T-cell (primary cell): ENCODE results near the gene IFIT1B. TPM values are rescaled to one million over a fixed set of nuclear protein-coding genes. Genes with fewer than 3 reads are reported as not detected.
A peak's percentile ranks its signal among the peaks of the same experiment; 100 is the strongest.

ENCODE experiments used
- ATAC-seq, 4 experiments: fragments of 200-7000 bp in 3 of 4; fragments of 150-1000 bp in 1 of 4; cut with Tn5 transposase; replicated peaks in 1 of 4; 1 replicate in 3 of 4; 2 replicates in 1 of 4; pipeline ENCODE4 v1.10.0; 2021; ENCODE audit warnings: moderate library complexity in 3 of 4, mild to moderate bottlenecking in 2 of 4, moderate number of reproducible peaks in 1 of 4
- CTCF ChIA-PET, 2 donors: fragments of 300-600 bp; sonication (Branson Sonifier 250); formaldehyde crosslinking; loops; one replicate each; lab custom pipeline; 2022; ENCODE audit warnings: antibody characterized with exemption in 2 of 2; lab: Charles Lee
- POLR2A ChIA-PET, 2 donors: fragments of 300-600 bp; sonication (Branson Sonifier 250); formaldehyde crosslinking; loops; one replicate each; lab custom pipeline; 2022; ENCODE audit warnings: antibody characterized with exemption in 2 of 2; lab: Charles Lee
- DNase-seq, 35 experiments: peaks; one replicate each; pipeline versions ENCODE4 v3.0.0 to v3.0.0-alpha.2; 2013 to 2023
- H3K27ac ChIP-seq: one replicate; pipeline ENCODE4 v1.5.1; 2013; ENCODE audit warnings: low read length
- H3K27me3 ChIP-seq, 2 experiments: replicated peaks in 1 of 2; 1 replicate in 1 of 2; 2 replicates in 1 of 2; pipeline versions ENCODE4 v1.6.1 to v1.7.0; 2013; ENCODE audit warnings: low read length in 1 of 2, mixed read lengths in 1 of 2; ENCODE audit not compliant: control insufficient read depth in 2 of 2, insufficient read depth in 2 of 2; ENCODE audit errors: extremely low read depth in 1 of 2
- H3K36me3 ChIP-seq, 2 donors: 1 replicate in 1 of 2; 2 replicates in 1 of 2; pipeline versions ENCODE4 v1.6.1 to v1.7.0; 2013; ENCODE audit warnings: low read length in 1 of 2; ENCODE audit not compliant: control insufficient read depth in 2 of 2, insufficient read depth in 1 of 2; ENCODE audit errors: extremely low read depth in 1 of 2
- H3K4me1 ChIP-seq, 2 experiments: 1 replicate in 1 of 2; 2 replicates in 1 of 2; pipeline versions ENCODE4 v1.6.1 to v1.7.0; 2013; ENCODE audit warnings: low read length in 2 of 2, mixed read lengths in 1 of 2; ENCODE audit not compliant: insufficient read depth in 2 of 2, control insufficient read depth in 1 of 2; ENCODE audit errors: extremely low read depth in 1 of 2
- H3K4me3 ChIP-seq, 2 donors: 1 replicate in 1 of 2; 2 replicates in 1 of 2; pipeline versions ENCODE4 v1.5.1 to v1.7.0; 2013; ENCODE audit warnings: mild to moderate bottlenecking in 2 of 2, low read length in 1 of 2, moderate library complexity in 1 of 2; ENCODE audit not compliant: control insufficient read depth in 1 of 2; ENCODE audit errors: extremely low read depth in 1 of 2
- H3K9me3 ChIP-seq: 2 replicates; pipeline ENCODE4 v1.7.0; 2013
- H3K27ac Mint-ChIP-seq, 2 donors: one replicate each; pipeline ENCODE4 v1.8.0; 2020 to 2021; ENCODE audit warnings: mild to moderate bottlenecking in 2 of 2, mixed read lengths in 2 of 2
- H3K27me3 Mint-ChIP-seq, 2 donors: one replicate each; pipeline ENCODE4 v1.8.0; 2021 to 2022; ENCODE audit warnings: mixed read lengths in 2 of 2
- H3K36me3 Mint-ChIP-seq: one replicate; pipeline ENCODE4 v1.8.0; 2021; ENCODE audit warnings: mixed read lengths
- H3K4me1 Mint-ChIP-seq, 3 donors: one replicate each; pipeline ENCODE4 v1.8.0; 2020 to 2022; ENCODE audit warnings: mixed read lengths in 3 of 3, mild to moderate bottlenecking in 1 of 3
- H3K4me3 Mint-ChIP-seq, 3 donors: one replicate each; pipeline ENCODE4 v1.8.0; 2020 to 2022; ENCODE audit warnings: mild to moderate bottlenecking in 3 of 3, mixed read lengths in 3 of 3, moderate library complexity in 3 of 3
- H3K9me3 Mint-ChIP-seq, 3 donors: one replicate each; pipeline ENCODE4 v1.8.0; 2020 to 2022; ENCODE audit warnings: mixed read lengths in 3 of 3
- WGBS: methylation state at CpG from one replicate; pipeline ENCODE4 v1.1.5; 2013; ENCODE audit warnings: missing lambda C conversion rate; ENCODE audit not compliant: insufficient coverage; 5-methylcytosine and 5-hydroxymethylcytosine counted together
- total RNA-seq, 35 experiments: library from RNA in 6 of 35; stranded (reverse) in 6 of 35; fragments of 120-200 nt in 1 of 35; gene quantifications; one replicate each; pipeline versions ENCODE4 v1.2.1 to v1.2.4 and lab custom pipeline; 2013 to 2026

The IFIT1B gene
- total RNA-seq, 5 donors from 2014 or later (not counting 1 experiment from before 2014, with no cell fraction given) = not detected

DNA sequence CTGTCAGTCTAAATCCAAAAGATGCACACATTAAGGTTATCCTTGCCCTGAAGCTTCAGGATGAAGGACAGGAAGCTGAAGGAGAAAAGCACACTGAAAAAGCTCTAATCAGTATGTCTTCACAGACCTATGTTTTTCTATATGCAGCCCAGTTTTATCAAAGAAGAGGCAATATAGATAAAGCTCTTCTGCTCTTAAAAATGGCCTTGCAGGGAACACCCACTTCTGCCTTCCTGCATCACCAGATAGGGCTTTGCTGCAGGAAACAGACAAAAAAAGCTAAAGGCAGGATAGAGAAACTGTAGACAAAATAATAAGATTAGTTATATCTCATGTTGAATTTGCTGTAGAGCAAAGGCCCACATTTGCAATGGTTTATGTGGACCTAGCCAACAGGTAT, 14.9 kb upstream of the IFIT1B start:
- peaks cover 2 to 6% of the 10 kb centered on the region in 2 experiments for H3K4me1 ChIP-seq
- no peaks in the 10 kb centered on the region for H3K27me3 ChIP-seq
- H3K36me3 ChIP-seq = no peaks in the 10 kb centered on the region
- ATAC-seq = no peak
- H3K9me3 Mint-ChIP-seq = no peaks in the 10 kb centered on the region
- peaks cover 0 to 3% of the 10 kb centered on the region in 2 donors for H3K27me3 Mint-ChIP-seq
- H3K4me1 Mint-ChIP-seq = peaks cover 17 to 28% (median 21%) of the 10 kb centered on the region in 3 donors
- ChIA-PET POLR2A (interaction anchor here in 1 of 2 donors (0.6 kb wide), 1 partner anchor 198 kb away, joined by 5 read pairs; no protein-coding TSS in a partner anchor), CTCF (interaction anchor here in 1 of 2 donors (0.6 kb wide), 1 partner anchor 104 kb away, joined by 3 read pairs; no protein-coding TSS in a partner anchor)
- H3K27ac Mint-ChIP-seq = no peak overlapping the region
- H3K4me3 Mint-ChIP-seq = no peak overlapping the region
- H3K4me3 ChIP-seq = no peak overlapping the region
- H3K27ac ChIP-seq = no peak overlapping the region
- no peaks in the 10 kb centered on the region for H3K9me3 ChIP-seq
- no peaks in the 10 kb centered on the region for H3K36me3 Mint-ChIP-seq
- DNase-seq = no peak

DNA sequence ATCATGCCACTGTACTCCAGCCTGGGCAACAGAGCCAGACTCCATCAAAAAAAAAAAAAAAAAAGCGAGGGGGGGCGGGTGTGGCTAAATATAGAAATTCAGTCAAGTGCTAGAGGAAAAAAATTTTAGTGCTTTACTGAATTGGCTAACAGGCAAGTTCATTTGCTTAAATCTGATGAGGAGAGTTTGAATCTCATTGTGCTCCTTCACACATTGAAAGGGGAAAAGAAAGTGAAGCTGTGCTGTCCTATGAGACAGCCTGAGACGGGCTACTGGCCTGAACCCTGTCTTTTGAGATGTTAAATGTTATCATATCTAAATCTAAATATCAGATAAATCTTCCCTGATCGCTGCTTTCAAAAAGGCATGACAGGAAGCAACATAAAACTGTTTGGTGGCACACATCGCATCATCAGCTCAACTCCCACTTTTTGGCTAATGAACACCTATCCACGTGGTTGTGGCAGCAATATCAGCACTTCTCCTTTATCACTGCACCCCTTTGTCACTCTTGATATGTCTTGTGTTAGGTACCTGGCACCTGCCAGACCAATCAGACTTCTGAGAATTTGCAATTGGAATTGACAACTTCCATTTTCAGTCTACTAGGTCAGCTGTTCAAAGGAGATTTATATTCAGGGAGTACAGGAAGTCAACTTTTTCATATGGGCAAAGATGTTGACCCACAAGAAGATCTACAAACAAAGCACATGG, 14.0 kb upstream of the IFIT1B start:
- Mint-ChIP-seq H3K4me3 (no peak overlapping the region), H3K27ac (no peak overlapping the region), H3K4me1 (peaks cover 20 to 32% (median 21%) of the 10 kb centered on the region in 3 donors), H3K9me3 (no peaks in the 10 kb centered on the region), H3K27me3 (peaks cover 0 to 3% of the 10 kb centered on the region in 2 donors), H3K36me3 (no peaks in the 10 kb centered on the region)
- POLR2A ChIA-PET = interaction anchor here (0.6 to 1.3 kb wide), 3 partner anchors 50 to 118 kb away, joined by 3 to 8 read pairs (median 8); partner anchors contain the start of gene IFIT5 (in 1 of the 2)
- Histone ChIP-seq H3K9me3 (no peaks in the 10 kb centered on the region), H3K36me3 (no peaks in the 10 kb centered on the region), H3K4me1 (peaks cover 2 to 6% of the 10 kb centered on the region in 2 experiments), H3K27ac (no peak overlapping the region), H3K4me3 (no peak overlapping the region), H3K27me3 (no peaks in the 10 kb centered on the region)
- no peak for ATAC-seq
- CTCF ChIA-PET = no interaction called here
- 55% methylated on average over 2 of the region's 6 CpGs for WGBS
- no peak for DNase-seq

DNA sequence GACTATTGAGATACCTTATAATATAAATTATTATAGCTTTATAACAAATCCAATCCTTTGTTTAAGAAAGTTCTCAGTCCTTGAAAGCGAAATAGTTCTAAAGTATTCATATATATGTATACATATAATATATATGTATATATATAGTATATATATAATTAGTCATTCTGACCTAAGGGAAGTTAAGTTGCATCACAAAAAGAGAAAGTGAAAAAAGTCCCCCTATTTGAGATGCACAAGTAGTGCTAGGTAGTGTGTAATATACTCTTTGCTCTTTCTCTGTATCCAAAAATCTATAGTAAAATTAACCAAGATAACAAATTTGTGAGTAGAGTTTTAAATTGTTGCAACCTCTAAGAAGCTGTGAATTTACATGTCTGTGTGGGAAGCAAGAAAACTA, 13.3 kb upstream of the IFIT1B start:
- no peaks in the 10 kb centered on the region for H3K9me3 ChIP-seq
- H3K27me3 ChIP-seq = no peaks in the 10 kb centered on the region
- Mint-ChIP-seq H3K36me3 (no peaks in the 10 kb centered on the region), H3K9me3 (no peaks in the 10 kb centered on the region), H3K27ac (peak overlapping the region in 1 of 2 donors; percentile 1), H3K27me3 (peaks cover 0 to 3% of the 10 kb centered on the region in 2 donors), H3K4me1 (peaks cover 20 to 35% (median 26%) of the 10 kb centered on the region in 3 donors), H3K4me3 (no peak overlapping the region)
- H3K4me1 ChIP-seq = peaks cover 2 to 8% of the 10 kb centered on the region in 2 experiments
- no peaks in the 10 kb centered on the region for H3K36me3 ChIP-seq
- ChIA-PET POLR2A (interaction anchor here (0.6 to 1.3 kb wide), 3 partner anchors 49 to 118 kb away, joined by 3 to 8 read pairs (median 8); partner anchors contain the start of gene IFIT5 (in 1 of the 2)), CTCF (no interaction called here)
- no peak for DNase-seq
- no CpG with 5 or more reads among the region's 1 CpG for WGBS
- H3K4me3 ChIP-seq = no peak overlapping the region
- no peak for ATAC-seq
- no peak overlapping the region for H3K27ac ChIP-seq

DNA sequence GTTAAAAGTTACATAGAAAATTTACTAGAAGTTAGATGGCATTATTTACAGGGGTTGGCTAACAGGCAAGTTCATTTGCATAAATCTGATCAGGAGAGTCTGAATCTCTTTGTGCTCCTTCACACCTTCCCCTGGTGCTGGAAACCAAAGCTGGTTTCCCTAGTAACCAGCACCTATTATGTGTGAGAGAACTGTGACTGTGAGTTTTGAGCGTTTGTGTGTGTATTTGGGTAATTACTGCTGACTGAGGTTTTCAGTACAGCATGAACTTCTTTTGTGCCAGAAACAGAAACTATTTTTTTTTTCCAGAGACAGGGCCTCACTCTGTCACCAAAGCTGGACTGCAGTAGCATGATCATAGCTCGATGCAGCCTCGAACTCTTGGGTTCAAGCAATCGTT, 10.3 kb upstream of the IFIT1B start:
- ATAC-seq = peak in 1 of 4 experiments; percentile 69
- Mint-ChIP-seq H3K9me3 (no peaks in the 10 kb centered on the region), H3K4me1 (peaks cover 22 to 35% (median 26%) of the 10 kb centered on the region in 3 donors), H3K4me3 (no peak overlapping the region), H3K27ac (no peak overlapping the region), H3K27me3 (peaks cover 0 to 11% of the 10 kb centered on the region in 2 donors), H3K36me3 (no peaks in the 10 kb centered on the region)
- 80% methylated on average over 1 of the region's 4 CpGs for WGBS
- Histone ChIP-seq H3K36me3 (no peaks in the 10 kb centered on the region), H3K27ac (no peak overlapping the region), H3K4me3 (no peak overlapping the region), H3K4me1 (peaks cover 2 to 8% of the 10 kb centered on the region in 2 experiments), H3K27me3 (no peaks in the 10 kb centered on the region), H3K9me3 (no peaks in the 10 kb centered on the region)
- CTCF ChIA-PET = no interaction called here
- POLR2A ChIA-PET = interaction anchor here (0.8 to 1.2 kb wide), 3 partner anchors 27 to 66 kb away, joined by 3 to 7 read pairs (median 3); partner anchors contain the start of genes IFIT2 (in 1 of the 2) and IFIT5 (in 1 of the 2)
- peak in 14 of 35 experiments; percentile 1 to 63 (median 5) for DNase-seq

DNA sequence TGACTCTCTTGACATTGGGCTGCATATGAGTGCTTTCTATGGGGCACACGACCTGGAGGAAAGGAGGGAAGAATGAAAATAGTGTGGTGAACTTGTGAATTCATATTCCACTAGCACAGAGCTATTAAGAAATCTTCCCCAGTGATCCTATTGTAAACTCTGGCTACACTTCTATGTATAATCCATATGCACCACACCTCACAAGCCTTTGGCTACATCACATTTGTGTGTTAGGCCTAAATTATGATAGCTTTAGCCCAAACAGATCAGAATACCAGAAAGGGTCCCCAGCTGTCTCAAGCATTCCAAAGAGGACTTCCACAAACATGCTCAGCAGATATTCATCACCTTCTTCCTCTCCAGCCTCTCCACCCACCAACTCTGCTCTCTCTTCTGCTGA, 9.7 kb upstream of the IFIT1B start:
- ChIA-PET POLR2A (interaction anchor here (0.8 to 1.2 kb wide), 3 partner anchors 28 to 67 kb away, joined by 3 to 7 read pairs (median 3); partner anchors contain the start of genes IFIT2 (in 1 of the 2) and IFIT5 (in 1 of the 2)), CTCF (interaction anchor here in 1 of 2 donors (0.8 to 1.7 kb wide), 3 partner anchors 51 to 120 kb away, joined by 3 to 5 read pairs (median 3); no protein-coding TSS in a partner anchor)
- Histone ChIP-seq H3K36me3 (no peaks in the 10 kb centered on the region), H3K27ac (no peak overlapping the region), H3K4me1 (peaks cover under 1 to 8% of the 10 kb centered on the region in 2 experiments), H3K27me3 (no peaks in the 10 kb centered on the region), H3K4me3 (no peak overlapping the region), H3K9me3 (no peaks in the 10 kb centered on the region)
- no peak overlapping the region for H3K27ac Mint-ChIP-seq
- no peak for DNase-seq
- peaks cover 0 to 16% of the 10 kb centered on the region in 2 donors for H3K27me3 Mint-ChIP-seq
- peaks cover 19 to 31% (median 20%) of the 10 kb centered on the region in 3 donors for H3K4me1 Mint-ChIP-seq
- no peaks in the 10 kb centered on the region for H3K9me3 Mint-ChIP-seq
- ATAC-seq = no peak
- H3K36me3 Mint-ChIP-seq = no peaks in the 10 kb centered on the region
- no peak overlapping the region for H3K4me3 Mint-ChIP-seq
- no CpG with 5 or more reads among the region's 1 CpG for WGBS
